Upper lobe of right lung (tissue), 1 donor: Measurements from ENCODE around the gene ATM. TPM values are rescaled to one million over a fixed set of nuclear protein-coding genes. Genes with fewer than 3 reads are reported as not detected.
"Not testable (repeated sequence)": the region's sequence is repeated elsewhere in the genome, so short reads cannot be mapped to it uniquely, and the experiment has no call there.

Source experiments
- ATAC-seq: fragments of 200-7000 bp; cut with Tn5 transposase; one replicate; pipeline ENCODE4 v1.9.1; 2020; ENCODE audit warnings: mild to moderate bottlenecking, moderate library complexity
- DNase-seq: peaks from one replicate; pipeline ENCODE4 v3.0.0-alpha.2; 2020
- H3K27ac ChIP-seq: fragments of 200-600 bp; one replicate; pipeline ENCODE4 v1.8.0; 2022
- H3K27me3 ChIP-seq: fragments of 200-600 bp; one replicate; pipeline ENCODE4 v1.8.0; 2022; ENCODE audit warnings: mild to moderate bottlenecking
- H3K36me3 ChIP-seq: fragments of 200-600 bp; one replicate; pipeline ENCODE4 v1.8.0; 2022
- H3K4me1 ChIP-seq: fragments of 200-600 bp; one replicate; pipeline ENCODE4 v1.8.0; 2022
- H3K4me3 ChIP-seq: fragments of 200-600 bp; one replicate; pipeline ENCODE4 v1.8.0; 2022; ENCODE audit warnings: mild to moderate bottlenecking
- H3K9me3 ChIP-seq: fragments of 200-600 bp; one replicate; pipeline ENCODE4 v1.8.0; 2022
- intact Hi-C: fragments of 100-400 bp; cut with DNase I; formaldehyde crosslinking; loops from one replicate; pipeline ENCODE4 v1.11.0; 2022
- total RNA-seq: library from RNA; stranded (reverse); fragmentation: NEBNext Ultra II Directional; extraction: Animal tissue kit (Norgen Biotek cat#: 25700); gene quantifications from one replicate; pipeline ENCODE4 v1.2.1, GENCODE V29; 2021
- TF ChIP-seq, protein P1 (sequence below): fragments of 200-600 bp; IDR thresholded peaks from one replicate; pipeline ENCODE4 v1.8.0; 2022; ENCODE audit warnings: antibody characterized with exemption
- donor health status: DM: no; HTN: yes; CAD: no; lungs with severe emphysema.

Gene ATM
- total RNA-seq, 1 donor from 2014 or later: 74.0 TPM

- Histone ChIP-seq H3K9me3 (no peaks in the 10 kb centered on the region), H3K27me3 (no peaks in the 10 kb centered on the region), H3K4me3 (no peak overlapping the region), H3K36me3 (peaks cover 35% of the 10 kb centered on the region), H3K27ac (no peak overlapping the region), H3K4me1 (peaks cover 7% of the 10 kb centered on the region)
- intact Hi-C loops: no loop called here
- TF ChIP-seq, protein P1, sequence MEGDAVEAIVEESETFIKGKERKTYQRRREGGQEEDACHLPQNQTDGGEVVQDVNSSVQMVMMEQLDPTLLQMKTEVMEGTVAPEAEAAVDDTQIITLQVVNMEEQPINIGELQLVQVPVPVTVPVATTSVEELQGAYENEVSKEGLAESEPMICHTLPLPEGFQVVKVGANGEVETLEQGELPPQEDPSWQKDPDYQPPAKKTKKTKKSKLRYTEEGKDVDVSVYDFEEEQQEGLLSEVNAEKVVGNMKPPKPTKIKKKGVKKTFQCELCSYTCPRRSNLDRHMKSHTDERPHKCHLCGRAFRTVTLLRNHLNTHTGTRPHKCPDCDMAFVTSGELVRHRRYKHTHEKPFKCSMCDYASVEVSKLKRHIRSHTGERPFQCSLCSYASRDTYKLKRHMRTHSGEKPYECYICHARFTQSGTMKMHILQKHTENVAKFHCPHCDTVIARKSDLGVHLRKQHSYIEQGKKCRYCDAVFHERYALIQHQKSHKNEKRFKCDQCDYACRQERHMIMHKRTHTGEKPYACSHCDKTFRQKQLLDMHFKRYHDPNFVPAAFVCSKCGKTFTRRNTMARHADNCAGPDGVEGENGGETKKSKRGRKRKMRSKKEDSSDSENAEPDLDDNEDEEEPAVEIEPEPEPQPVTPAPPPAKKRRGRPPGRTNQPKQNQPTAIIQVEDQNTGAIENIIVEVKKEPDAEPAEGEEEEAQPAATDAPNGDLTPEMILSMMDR: no peak
- DNase-seq (no peak), ATAC-seq (no peak)
Observed at GRCh38 chr11:108241330-108242037, 18.6 kb downstream of the ATM start.

DNA sequence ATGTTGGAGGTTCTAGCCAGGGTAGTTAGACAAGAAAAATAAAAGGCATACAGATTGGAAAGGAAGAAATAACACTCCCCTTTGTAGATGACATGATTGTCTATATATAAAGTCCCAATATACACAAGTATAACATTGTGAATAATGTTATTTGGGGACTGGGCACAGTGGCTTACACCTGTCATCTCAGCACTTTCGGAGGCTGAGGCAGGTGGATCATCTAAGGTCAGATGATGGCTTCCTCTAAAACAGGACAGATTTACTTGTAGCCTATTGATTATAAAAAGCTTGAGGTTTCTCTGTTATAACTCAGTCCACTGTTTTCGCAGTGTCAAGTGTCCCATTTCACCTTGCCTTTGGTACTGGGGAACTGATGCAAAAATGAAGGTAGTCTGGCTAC is 19.6 kb downstream of the ATM start:
- Histone ChIP-seq H3K4me1 (no peaks in the 10 kb centered on the region), H3K9me3 (no peaks in the 10 kb centered on the region), H3K27ac (no peak overlapping the region), H3K4me3 (no peak overlapping the region), H3K27me3 (no peaks in the 10 kb centered on the region), H3K36me3 (peaks cover 38% of the 10 kb centered on the region)
- ATAC-seq: no peak
- TF ChIP-seq, protein P1: no peak
- intact Hi-C loops: no loop called here
- no peak for DNase-seq

GRCh38 chr11:108246308-108246707 is 23.4 kb downstream of the ATM start:
- Histone ChIP-seq H3K9me3 (no peaks in the 10 kb centered on the region), H3K4me3 (no peak overlapping the region), H3K36me3 (peaks cover 51% of the 10 kb centered on the region), H3K27me3 (no peaks in the 10 kb centered on the region), H3K4me1 (no peaks in the 10 kb centered on the region), H3K27ac (no peak overlapping the region)
- TF ChIP-seq, protein P1: no peak
- DNase-seq (no peak), ATAC-seq (no peak)
- intact Hi-C loops: no loop called here

GRCh38 chr11:108246885-108247284 is 24.0 kb downstream of the ATM start:
- intact Hi-C loops: no loop called here
- no peaks in the 10 kb centered on the region for H3K4me1 ChIP-seq
- DNase-seq: no peak
- H3K27ac ChIP-seq: no peak overlapping the region
- no peak overlapping the region for H3K4me3 ChIP-seq
- H3K36me3 ChIP-seq: peaks cover 56% of the 10 kb centered on the region
- no peaks in the 10 kb centered on the region for H3K27me3 ChIP-seq
- no peak for ATAC-seq
- TF ChIP-seq, protein P1: no peak
- no peaks in the 10 kb centered on the region for H3K9me3 ChIP-seq

- TF ChIP-seq, protein P1: no peak
- Histone ChIP-seq H3K9me3 (no peaks in the 10 kb centered on the region), H3K27me3 (no peaks in the 10 kb centered on the region), H3K4me3 (no peak overlapping the region), H3K36me3 (peaks cover 97% of the 10 kb centered on the region), H3K4me1 (no peaks in the 10 kb centered on the region), H3K27ac (no peak overlapping the region)
- intact Hi-C loops: no loop called here
- DNase-seq (no peak), ATAC-seq (no peak)
Observed at GRCh38 chr11:108253176-108253575, 30.3 kb downstream of the ATM start.

DNA sequence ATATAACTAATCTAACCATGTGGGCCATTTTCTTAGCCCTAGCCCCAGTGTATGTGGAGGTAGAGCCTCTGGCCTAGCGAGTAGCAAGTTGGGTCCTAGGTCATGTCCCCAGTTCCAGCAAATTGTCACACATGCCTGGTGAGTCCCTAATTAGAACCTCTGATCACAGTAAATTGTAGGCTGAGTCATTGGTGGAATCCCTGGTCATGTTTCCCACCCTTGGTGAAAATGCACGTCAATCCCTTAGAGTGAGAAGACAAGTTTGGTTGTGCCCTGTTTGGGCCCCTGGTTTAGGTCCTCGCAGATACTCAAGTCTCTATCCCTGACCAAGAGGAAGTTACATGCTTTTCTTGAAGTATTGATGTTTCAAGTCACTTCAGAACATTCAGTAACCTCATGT is 46.7 kb downstream of the ATM start:
- ATAC-seq: no peak
- Histone ChIP-seq H3K4me1 (no peaks in the 10 kb centered on the region), H3K9me3 (no peaks in the 10 kb centered on the region), H3K27me3 (no peaks in the 10 kb centered on the region), H3K36me3 (peaks cover 60% of the 10 kb centered on the region), H3K27ac (no peak overlapping the region), H3K4me3 (no peak overlapping the region)
- no peak for DNase-seq
- intact Hi-C loops: no loop called here
- TF ChIP-seq, protein P1: no peak

GRCh38 chr11:108276985-108277616 is 54.2 kb downstream of the ATM start:
- intact Hi-C loops, ATAC-seq, H3K27ac ChIP-seq, H3K4me1 ChIP-seq, H3K4me3 ChIP-seq, H3K27me3 ChIP-seq, DNase-seq, H3K9me3 ChIP-seq: not testable (repeated sequence)
- peaks cover 60% of the 10 kb centered on the region for H3K36me3 ChIP-seq
